GM21447 (cell line): Measurements from ENCODE around the gene TMTC1.

Experiments
- ATAC-seq: cut with Tn5 transposase; IDR thresholded peaks from one replicate; pipeline ENCODE4 v1.9.1; 2021; ENCODE audit not compliant: unreplicated experiment

TMTC1 gene

DNA sequence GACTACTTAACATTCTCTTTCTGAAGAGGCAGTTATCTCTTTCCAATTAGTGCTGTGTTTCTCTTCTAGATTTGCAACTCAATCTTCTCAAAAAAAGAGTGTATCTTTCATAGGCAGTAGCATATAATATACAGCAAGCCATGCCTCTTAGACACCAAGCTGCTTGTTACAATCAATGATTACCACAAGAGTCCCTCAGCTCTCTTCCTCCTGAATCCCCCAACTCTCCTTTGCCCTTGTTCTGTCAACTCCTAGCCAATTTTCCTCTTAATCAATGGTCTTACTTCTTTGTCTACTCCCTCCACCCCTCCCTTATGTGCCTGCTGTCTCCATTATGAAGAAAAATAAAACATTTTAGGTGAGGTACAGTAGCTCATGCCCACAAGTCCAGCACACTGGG, 2.6 kb downstream of the TMTC1 start:
- no peak for ATAC-seq

DNA sequence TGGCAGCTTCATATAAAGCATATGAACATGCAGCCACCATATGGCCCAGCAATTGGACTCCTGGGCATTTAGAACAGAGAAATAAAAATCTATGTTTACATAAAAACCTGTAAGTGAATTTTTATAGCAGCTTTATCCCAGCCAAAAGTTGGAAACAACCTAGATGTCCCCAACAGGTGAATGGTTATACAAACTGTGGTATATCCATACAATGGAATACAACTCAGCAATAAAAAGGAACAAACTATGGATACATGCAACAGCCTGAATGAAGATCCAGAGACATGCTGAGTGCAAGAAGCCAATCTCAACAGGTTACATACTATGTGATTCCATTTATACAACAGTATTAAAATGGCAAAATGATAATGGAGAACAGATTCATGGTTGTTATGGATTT, 3.7 kb downstream of the TMTC1 start:
- ATAC-seq = no peak

DNA sequence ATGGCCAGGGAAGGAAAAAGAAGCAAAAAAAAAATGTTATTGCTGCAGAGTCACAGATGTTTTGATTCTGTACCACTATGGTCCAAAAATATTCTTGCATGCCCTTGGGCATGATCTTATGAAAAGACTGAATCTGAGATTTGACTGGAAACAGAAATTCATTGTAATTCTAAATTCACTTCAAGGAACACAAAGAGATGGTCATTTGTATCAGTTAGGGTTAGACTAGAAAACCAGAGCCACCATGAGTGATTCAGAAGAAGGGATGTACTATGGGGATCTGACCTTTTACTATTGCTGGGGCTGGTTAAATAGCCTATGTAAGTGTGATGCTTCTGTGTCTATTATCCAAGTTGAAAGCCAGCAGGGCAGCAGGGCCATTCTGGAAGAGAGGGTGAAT, 5.2 kb downstream of the TMTC1 start:
- no peak for ATAC-seq

DNA sequence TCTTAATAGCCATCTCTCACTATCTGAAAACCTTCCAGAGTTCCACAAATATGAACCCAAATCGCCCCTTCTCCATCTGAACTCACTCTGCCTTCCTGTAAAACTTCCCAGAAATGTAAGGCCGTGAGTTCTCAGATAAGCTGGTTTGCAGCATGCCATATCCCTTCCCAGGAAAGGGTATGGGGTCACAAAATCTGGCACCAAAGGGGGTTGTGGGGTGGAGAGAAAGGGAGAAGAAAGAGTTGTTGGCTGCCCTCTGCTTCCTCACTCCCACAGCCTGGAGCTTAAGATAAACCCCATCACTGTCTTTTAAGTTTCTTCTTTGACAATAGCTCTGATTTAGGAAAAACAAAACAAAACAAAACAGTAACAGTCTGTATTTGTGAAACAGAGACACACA, 10.7 kb downstream of the TMTC1 start:
- ATAC-seq = no peak

DNA sequence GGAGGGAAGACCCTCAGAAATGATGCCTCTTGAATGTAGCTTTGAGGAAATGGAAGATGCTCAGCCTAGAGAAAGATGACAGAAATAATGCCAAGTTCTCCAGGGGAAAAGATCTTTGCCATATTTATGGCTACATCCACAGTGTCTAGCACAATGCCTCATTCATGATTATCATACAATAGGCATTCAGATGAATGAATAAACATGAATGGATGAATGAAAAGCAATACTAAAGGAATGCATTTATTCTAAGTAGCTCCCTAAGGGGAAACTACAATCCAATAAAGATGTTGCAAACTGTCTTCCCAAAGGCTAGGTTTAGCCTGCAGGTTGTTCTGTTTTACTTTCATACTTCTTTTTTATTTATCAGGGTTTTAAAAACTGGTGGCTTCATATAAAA, 12.0 kb downstream of the TMTC1 start:
- ATAC-seq = no peak

DNA sequence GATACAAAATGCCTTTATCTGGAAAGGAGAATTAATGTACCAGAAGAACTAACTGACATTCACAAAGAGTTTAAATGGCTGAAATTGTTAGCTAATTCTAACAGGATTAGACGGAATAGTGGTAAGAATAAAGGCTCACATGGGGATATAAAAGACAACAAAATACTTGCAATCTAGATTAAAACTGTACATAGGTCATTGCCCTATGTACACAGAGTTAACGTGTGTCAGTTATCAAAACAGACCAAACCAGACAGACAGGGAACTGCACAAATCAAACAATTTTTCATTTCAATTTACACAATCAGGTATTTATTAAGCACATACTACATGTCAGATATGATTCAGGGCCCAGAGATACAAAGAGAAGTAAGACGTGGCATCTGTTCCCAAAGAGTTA, 12.6 kb downstream of the TMTC1 start:
- no peak for ATAC-seq

DNA sequence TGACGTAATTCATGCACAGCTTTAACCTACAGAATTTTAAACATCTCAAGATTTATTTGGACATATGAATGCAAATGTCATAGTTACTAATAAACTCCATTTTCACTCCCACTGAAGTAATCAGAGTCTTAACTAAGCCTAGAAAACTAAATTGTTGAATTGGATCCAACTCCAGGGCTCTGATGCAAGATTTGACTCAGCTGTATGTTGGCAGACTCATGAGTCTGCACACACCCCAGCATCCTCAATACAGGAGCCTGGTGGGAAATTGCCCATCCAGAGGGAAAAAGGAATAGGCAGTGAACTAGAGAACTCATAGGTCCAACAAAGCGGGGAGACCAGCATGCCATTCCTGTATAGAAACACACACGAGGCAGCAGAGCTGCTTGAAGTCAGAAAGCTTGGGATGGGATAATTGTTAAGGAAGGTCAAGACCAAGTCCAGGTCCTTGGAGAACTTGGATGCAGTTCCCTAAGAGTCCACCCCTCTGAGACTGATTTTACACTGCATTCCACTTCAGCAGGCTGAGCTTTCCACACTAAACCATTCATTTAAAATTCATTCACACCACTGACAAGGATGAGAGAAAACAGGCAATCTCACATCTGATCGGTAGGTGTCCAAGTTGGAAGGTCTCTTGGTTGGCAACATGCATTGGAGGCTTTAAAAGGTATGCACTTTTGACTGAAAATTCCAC, 14.4 kb downstream of the TMTC1 start:
- ATAC-seq = no peak

DNA sequence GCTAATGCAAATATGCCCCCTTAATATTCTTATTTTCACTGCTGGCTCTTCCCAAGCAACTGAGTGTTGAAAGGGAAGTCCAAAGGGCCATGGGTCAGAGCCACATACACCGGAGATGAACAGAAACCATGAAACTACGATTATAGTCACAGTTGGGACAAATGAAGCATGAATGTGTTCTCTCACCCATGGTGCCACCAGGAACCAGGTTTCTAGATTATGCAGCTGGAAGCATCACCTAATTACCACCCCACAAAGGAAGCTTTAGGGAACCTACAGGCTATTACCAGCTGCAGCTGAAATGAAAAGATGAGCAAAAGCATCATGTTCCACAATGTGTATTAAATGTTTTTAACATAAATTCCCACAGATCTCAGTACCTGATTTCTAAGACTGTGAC, 15.4 kb downstream of the TMTC1 start:
- no peak for ATAC-seq

DNA sequence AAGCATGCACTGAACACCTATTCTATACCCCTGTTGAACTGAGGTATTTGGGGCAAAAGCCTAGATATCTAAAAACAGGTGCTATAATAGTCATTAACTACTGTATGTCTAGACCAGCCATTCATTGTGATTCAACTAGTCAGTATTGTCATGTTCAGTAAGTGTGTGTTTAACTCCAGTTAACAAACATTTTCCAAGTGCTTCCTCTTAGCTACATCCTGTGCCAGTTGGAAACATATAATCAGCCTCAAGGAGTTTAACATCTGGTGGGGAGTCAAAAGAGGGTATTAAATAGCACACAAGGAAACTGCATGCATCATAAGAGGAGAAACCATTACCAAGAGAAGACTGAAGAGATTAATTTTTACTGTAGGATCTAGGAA, 20.4 kb downstream of the TMTC1 start:
- ATAC-seq = no peak

DNA sequence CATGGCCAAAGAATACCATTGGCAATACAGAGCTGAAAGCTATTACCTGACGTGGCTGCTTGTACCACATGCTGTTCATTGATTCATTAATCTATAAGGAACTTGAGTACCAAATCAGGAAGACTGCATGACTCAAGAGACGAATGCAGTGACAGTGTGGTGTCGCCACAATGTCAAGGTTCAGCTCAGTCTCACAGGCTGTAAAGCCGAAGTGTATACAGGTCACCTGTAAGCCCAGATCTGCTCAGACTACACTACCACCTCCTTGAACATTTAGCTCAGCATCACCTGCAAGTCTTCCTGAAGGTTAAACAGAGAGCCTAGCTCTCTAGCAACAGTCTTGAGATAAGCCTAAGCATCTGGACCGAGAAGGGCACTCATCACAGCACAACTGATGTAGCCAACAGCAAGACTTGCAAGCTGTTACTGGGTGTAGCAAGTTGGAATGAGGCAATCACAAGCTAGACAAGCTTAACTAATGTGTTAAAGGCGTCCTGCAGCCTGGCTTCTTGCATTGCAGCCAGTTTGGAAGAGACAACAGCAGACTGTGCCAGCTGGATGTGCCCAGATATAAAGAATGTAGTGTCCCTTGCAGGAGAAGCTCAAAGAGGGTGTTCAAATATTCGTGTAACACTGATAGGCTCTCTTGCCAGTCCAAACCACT, 21.0 kb downstream of the TMTC1 start:
- no peak for ATAC-seq

DNA sequence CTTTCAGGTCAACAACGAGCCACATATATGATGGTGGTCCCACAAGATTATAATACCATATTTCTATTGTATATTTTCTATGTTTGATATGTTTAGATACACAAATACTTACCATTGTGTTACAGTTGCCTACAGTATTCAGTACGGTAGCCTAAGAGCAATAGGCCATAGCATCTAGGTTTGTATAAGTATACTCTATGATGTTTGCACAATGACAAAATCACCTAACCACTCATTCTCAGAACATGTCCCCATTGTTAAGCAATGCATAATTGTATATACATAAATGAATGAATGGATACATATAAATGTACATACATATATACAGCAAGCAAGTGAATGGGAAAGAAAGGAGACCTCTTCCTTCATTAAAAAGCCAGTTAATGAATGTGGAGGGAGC, 23.8 kb downstream of the TMTC1 start:
- no peak for ATAC-seq

DNA sequence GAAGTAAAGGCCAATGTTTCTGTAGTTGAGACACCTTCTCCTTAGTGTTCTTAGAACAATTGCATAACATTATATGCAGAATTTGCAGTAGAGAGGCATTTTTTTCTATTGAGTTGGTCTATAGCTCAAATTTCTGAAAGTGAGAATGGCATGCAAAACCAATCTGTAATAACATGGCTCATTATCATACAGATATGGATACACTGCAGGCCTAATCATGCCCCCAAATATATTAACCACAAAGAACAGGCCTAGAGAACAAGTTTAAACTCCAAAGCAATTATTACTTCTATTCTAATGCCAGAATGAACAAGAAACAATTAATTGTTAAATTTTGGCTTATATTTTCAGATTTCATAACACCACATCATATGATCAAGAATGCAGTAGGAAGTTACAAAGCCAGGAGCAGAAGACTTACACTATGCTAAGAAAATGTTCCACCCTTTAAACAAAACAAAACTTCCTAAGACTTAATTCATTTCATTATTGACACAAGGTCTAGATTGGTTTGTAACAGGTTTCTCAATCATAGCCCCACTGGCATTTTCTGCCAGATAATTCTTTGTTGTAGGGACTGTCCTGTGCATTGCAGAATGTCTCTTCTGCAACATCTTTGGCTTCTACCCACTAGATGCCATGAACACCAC, 26.9 kb downstream of the TMTC1 start:
- no peak for ATAC-seq

DNA sequence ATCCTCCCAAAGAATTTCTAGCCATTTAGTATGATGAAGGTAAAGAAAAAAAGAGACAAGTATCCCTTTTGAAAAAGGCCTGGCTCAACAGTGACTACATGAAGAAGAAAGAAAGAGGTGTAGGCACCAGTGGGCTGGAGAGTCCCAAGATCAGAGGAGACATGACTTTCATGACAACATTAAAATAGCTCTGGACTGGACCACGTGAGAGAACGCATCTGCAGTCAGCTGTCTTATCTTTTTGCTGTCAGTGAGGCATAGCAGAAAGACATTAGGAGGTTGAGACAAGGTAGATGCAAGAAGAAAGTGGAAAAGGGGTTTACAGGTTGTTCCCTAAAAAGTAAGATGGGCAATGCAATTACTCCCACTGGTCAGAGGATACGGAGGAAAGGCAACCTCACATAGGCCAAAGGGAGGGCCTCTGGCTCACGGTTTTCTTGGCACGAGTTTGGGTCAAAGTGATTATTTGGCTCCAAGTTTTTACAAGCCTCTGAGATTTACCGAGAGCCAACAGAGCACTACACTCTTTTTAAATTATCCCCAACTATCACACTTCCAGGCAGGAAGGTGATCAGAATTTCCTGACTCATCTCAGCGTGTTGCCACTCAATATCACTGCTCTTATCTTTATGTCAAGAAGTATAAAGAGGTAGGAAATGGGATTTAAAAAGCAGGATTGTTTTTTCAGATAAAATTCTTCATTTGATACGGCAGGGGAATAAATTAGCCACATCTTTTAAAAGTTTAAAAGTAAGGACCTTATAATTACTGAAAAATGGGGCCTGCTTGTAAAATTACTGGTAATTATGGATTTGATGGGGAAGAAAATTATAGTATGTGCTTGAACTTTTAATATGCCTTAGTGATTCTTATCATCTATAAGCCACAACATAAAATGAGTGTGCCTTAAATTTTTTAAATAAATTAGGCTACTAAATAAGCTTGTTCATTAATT, 29.2 kb downstream of the TMTC1 start:
- no peak for ATAC-seq

DNA sequence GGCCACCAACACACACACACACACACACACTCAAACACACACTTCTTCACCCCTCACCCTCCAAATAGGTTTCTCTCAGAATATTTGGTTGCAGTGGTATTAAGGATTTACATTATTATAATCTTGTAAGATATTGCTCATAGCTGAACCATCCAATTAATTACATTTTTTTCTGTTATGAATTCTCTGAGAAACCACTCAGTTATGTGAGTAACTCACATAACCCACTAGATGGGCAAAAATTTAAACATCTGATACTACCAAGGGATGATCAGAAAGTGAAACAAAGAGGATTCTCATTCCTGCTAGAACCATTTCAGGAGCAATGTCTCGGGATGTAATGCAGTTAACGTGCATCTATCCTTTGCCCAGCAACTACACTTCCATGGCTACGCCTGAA, 31.6 kb downstream of the TMTC1 start:
- no peak for ATAC-seq

DNA sequence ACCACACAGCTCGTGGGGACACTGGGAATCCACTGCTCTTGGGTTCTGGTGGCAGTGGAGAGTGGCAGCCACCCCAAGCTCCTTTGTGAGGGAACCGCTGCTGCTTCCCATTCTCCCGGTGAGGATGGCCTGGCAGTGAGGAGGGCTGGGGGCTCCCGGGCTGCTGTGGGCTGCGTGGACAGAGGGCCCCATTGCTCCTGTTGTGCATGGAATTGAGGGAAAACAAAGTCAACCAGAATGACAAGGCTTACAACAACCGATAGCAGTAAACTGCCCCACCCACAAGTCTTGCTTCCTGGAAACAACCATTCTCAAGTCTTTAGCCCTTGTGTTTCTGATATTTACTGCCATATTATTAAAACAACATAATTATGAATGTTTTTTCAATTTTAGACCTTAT, 32.1 kb downstream of the TMTC1 start:
- no peak for ATAC-seq

DNA sequence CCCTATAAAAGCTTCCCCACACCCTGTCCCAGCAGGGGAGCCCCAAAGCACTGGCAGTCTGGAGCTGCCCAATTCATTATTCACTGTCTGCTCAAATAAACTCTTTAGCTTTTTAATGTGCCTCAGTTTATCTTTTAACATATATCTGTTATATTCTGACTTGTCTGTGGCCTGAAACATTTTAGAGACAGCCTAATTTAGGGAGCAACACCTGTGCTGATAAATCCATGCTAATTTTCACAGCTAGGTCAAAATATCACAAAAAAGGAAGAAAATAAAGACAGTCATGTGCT, 32.9 kb downstream of the TMTC1 start:
- ATAC-seq = no peak

DNA sequence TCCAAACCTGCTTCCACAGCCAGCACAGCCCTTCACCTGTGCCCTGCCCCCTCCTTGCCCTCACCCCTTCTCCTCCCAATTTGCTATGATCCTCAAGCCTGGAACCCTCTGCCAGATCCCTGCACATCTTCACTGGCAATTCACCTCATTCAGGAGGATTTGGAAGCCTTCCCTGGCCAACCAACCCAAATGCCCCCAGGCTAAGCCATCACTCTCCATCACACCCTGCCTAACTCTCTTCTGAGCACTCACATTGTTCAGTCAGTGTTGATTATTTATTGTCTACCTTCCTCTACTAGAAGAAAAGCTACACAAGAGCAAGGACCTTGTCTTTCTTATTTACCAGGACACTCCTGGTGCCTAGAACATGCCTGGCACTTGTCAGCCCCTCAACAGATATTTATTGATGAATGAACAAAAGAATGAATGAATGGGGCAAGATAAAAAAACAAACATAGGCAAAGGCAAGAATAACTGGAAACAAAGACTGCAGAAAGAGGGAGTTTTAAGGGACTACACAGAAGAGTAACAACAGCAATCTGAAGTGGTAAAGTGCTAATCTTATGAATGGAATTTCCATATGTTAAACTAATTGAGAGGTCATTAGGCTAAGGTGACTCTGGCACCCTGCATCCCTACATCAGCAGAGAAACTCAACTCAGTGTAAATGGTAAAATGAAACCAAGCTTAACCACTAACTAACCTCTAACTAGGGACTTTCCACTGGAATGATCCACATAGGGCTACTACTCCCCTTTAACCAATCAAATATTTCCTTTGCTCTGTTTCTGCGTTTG, 33.4 kb downstream of the TMTC1 start:
- peak; percentile 92 for ATAC-seq

DNA sequence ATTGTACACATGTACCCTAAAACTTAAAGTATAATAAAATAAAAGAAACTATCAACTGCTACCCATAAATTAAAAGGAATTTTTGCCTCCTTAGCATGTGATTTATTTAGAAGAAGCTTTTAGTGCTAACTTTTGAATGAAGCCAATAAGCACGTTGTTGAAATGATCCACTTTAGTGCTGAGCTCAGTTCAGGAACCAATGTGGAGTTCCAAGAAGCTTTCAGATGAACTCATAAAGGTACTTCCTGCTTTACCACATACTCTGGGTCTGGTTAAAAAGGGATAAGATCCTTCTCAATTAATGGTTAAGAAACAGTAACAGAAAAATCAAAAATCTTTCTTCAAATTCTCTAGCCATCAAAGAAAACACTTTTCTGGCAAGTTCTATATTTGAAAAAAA, 39.4 kb downstream of the TMTC1 start:
- ATAC-seq = no peak

DNA sequence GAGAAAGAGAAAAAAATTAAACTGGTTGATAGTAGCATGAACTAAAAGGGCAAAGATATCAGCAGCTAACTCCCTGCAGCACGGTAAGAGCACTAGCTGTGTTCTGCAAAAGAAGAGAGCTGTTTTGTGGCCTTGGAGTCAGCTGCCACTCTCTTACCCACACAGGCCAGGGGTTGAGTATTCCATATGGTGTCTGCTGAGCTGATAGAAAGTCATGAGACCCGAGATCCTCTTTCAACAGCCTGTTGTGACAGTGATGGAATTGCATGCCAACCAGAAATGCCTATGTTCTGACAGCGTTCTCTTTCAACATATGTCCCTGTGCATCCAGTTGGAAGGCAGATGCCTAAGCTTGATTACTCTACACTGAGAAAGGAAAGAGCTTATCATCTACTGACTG, 39.9 kb downstream of the TMTC1 start:
- no peak for ATAC-seq

DNA sequence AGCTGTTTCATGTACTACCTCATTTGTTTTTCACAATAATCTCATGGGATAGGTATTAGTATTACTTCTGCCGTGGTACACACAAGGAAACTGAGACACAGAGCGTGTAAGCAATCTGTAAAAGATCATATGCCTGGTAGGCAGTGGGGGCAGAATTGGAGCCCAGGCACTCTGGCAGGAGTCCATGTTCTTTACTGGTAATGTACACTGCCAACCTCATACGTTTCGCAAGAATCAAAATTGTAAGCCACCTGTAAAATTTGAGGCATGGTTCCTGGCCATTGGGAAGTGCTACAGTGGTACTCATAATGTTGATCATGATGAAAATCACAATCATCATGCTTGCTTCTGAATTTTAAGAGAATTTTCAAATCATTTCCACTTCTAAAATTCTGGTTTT, 40.7 kb downstream of the TMTC1 start:
- ATAC-seq = no peak

DNA sequence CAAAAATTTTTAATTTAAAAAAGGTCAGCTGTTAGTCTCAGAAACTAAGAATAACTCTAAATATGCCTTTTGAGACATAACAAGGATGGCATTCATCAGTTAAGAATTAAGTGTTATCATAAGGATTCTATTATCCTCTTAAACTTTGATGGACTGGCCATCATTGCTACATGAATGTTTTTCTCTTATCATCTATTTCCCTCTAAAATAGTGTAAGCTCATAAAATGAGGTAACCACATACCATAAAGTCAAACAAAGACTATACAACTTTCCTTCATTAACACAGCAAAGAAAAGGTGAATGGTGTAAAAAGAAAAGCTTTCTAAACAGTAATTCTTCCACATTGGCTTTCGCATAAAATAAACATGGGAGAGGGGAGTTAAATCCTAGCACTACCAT, 41.1 kb downstream of the TMTC1 start:
- ATAC-seq = no peak
